CD4-positive, alpha-beta T cell treated with Interleukin-15 for 4 hours (primary cell): Measurements from ENCODE around the gene PLEKHA6.

Experiments used
- DNase-seq: peaks from one replicate; pipeline ENCODE4 v3.0.0-alpha.2; 2020; ENCODE audit warnings: low spot score

Gene PLEKHA6

DNA sequence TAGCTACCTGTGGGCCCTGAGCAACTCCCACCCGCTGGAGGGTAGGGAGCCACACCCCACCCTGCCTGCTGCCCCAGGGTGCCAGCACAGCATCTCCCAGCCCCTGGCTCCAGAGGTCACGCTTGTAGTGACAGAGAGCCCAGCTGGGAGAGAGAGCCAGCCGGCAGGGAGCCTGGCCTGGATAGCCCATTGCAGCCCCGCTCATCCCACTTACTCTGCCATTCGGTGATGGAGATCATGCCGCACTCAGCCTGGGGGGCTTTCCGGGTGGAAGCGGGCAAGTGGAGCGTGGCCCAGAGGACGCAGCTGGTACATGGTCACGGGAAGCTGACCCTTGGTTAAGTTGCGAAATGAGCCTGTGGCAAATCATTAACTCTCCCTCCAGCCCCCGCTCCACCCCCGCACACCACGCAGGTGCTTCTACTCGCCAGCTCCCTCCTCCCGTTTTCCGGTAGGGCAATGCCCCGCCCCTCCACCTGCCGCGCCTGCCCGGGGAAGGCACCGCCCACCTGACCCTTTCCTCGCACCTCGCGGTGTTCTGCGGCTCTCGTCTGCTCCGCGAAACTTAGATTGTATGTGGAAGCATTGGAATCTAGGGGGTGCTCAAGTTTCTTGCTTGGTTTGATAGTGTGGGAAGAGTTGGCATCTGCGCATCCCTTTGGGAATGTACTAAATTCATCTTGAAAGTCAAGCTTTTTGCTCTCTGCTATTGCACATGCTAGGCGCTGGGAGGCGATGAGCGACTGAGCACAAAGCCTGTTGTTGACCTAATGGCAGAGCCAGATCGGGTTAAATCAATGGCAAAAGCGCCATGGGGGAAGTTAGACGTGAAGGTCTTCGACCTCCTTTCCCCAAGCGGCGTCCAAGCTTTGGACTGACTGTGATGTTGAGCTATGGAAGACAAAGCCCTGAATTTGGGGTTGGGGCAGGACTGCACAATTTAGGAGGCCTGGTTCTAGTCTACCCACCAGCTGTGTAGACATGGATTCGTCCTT, 145.8 kb downstream of the PLEKHA6 start, which contains the start of gene GOLT1A:
Gene GOLT1A (minus strand): TSS at position 321 of the 995 bp plus-strand sequence. CDS start 82 bp downstream, at position 239.
- DNase-seq: peak; percentile 9

DNA sequence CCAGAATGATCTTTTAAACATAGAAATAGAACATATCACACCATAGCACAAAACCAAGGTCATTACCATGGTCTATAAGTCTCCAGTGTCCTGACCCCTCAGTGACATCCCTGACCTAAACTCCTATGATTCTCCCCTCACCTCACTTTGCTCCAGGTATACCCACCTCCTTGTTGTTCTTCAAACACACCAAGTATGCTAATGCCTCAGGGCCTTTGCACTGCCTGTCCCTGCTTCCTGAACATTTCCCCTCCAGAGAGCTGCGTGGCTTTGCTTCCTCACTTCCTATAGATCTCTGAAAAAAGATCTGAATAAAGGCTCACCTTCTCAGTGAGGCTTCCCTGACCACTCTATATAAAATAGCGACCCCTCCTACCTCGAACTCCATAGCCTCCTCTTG, 147.0 kb downstream of the PLEKHA6 start:
- DNase-seq: no peak

DNA sequence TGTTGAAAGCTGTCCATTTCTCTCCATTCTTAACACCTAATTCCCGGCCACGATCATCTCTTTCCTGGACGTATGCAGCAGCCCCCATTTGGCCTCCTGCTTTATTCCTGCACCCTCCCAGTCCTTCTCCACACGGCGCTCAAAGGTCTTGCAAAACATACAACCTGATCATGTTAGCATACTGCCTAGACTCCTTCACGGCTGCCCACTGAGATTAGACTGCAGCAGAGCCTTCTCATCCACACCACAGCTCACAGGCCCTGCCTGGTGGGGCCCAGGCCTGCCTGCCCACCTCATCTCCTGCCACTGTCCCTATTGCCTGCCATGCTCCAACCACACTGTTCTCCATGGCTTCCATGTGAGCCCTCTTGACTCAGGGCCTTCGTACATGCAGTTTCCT, 148.7 kb downstream of the PLEKHA6 start:
- DNase-seq: no peak

DNA sequence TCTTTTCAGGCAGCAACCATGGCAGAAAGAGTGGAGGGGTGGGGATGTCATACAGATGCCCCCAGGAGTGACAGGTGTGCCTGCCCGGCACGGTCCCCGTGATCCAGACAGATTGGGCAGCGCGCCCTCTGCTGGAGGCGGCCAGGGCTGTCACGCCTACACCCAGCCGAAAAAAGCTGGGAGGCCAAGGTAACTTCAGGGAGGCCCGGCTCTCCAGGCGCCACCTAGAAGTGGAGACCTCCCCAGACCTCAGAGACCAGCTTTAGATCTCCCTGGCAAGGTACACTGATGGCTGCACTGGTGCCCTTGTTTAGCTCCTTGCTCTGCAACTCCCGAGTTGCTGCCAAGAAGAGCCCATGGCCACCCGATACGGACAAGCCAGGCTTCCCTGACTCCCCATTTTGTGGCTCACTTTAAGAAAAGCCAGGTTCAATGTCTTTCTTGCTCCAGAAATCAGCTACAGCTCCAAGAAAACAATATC, 152.6 kb downstream of the PLEKHA6 start:
- DNase-seq: peak; percentile 64

DNA sequence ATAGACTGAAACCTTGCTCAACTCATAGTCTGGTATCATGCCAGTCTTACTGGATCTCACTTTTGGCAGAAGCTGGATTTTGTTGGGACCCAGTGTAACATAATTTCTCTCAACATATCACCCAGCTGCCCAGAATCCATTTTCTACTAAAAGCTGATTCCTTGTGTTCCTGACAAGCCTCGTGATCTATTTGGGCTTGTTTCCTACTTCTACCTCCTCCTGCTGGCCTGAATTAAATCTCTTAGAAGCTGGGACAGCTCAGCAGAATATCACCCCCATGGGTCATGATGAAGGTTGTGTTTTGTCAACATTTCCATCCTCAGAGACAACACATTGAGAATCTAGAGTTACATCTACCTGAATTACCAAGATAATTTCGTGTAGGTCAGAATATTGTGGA, 153.6 kb downstream of the PLEKHA6 start:
- no peak for DNase-seq

DNA sequence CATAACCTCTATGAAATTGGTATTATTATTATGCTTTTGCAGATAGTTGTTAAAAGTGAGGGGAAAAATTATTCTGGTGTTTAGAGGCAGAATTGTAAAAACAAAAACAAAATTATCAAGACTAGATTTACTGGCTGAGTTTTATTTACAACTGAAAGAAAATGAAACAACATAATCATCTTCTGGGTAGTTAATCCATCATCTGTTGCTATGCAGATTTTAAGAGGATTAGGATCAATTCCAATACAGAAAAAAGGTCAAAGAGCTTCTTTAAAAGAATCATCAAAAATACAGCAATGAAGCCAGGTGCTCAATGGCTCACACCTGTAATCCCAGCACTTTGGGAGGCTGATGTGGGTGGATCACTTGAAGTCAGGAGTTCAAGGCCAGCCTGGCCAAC, 154.2 kb downstream of the PLEKHA6 start:
- DNase-seq: no peak

DNA sequence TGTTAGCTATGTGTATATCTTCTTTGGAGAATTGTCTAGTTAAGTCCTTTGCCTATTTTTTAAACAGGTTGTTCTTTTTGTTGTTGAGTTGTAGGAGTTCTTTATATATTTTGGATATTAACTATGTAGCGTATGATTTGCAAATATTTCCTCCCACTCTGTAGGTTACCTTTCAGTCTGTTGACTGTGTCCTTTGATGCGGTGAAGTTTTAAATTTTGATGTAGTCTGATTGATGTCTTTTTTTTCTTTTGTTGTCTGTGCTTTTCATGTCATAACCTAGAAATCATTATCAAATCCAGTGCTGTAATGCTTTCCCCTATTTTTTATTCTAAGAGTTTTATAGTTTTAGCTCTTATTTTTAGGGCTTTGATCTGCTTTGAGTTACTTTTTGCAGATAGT, 154.8 kb downstream of the PLEKHA6 start:
- no peak for DNase-seq

DNA sequence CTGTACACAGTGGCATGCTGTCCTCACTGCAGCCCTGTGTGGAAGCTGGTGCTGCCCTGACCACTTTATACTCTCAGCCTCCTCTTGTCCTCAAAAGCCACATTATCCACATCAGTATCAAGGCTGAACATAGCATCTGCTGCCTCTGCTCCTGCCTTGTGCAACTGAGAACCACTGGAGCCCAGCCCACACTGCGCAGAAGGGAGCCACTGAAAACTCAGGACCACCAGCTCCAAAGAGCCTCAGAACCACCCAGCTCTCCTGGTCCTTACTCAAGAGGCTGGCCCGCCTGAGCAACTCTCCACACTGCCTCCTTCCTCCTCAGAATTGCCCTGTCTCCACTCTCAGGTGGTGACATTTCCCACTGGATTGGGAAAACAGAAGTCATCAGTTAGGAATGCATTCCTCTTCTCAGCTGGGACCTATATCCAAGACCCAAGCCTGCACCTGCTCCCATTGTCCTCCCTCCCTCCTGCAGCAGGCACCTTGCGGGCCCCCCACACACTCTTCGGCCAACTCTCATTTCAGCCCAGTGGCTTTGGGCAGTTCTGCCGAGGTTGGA, 156.4 kb downstream of the PLEKHA6 start:
- DNase-seq: no peak

DNA sequence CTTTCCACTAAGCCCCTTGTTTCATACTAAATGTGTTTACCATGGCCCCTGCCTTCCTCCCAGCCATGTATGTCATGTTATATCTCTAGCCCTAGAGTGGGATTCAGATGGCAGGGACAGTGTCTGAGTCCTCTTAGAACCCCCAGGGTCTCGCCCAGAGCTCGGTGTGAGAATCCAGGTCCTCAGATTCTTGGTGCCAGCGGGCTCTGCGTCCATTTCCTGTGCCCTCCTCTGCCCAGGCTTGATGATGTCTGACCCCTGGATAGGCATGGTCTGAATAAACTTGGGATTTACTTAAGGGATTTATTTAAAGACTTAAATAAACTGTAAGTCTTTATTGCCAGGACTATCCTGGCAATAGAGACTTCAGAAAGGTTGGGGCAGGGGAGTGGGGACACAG, 157.2 kb downstream of the PLEKHA6 start:
- DNase-seq: no peak

DNA sequence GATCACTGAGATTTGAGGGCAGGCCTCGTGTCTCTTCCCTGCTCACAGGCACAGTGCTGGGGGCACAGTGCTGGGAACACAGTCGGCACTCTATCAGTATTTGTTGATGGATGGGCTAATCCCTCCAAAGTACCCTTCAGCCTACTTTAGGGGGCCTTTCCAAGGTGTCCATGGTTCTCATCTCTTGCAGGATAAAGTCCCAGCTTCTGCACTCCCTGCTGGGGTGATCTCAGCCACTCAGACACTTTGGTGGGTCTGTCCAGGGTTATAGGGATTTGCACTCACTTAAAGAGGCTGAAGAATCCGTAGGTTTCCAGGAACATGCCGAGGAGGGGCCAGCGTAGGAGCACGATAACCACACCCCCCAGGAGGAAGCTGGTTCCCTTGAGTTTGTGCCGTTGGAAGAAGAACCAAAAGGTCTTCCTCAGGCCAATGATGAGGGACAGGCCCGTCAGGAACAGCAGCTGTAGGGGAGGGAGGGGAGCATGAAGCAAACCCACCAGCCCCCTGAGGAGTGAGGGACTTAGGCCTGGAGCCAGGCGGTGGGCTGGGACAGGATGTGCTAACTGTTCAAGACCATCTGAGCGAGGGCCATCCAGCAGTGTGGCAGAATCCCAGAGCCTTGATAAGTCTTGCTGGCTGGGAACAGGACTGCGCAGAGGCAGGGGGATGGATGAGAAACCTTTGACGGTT, 158.2 kb downstream of the PLEKHA6 start:
- no peak for DNase-seq

DNA sequence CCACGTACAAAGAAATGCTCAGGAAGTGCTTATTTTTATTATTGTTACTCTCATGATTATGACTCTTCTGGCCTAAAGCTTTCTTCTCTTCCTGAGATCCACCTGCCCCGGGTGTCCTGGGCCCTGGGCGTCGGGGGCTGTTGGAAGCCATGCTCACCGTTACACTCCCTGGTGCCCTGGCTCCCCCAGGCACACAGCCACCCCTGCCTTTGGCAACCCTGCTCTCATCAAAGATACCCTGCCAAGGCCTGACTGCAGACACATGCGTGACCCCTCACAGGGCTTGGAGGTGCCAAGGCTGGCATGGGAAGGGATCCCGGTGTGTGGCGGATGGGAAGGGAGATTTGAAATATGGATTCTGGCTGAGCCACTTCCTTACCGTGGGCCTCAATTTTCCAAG, 160.2 kb downstream of the PLEKHA6 start:
- no peak for DNase-seq

DNA sequence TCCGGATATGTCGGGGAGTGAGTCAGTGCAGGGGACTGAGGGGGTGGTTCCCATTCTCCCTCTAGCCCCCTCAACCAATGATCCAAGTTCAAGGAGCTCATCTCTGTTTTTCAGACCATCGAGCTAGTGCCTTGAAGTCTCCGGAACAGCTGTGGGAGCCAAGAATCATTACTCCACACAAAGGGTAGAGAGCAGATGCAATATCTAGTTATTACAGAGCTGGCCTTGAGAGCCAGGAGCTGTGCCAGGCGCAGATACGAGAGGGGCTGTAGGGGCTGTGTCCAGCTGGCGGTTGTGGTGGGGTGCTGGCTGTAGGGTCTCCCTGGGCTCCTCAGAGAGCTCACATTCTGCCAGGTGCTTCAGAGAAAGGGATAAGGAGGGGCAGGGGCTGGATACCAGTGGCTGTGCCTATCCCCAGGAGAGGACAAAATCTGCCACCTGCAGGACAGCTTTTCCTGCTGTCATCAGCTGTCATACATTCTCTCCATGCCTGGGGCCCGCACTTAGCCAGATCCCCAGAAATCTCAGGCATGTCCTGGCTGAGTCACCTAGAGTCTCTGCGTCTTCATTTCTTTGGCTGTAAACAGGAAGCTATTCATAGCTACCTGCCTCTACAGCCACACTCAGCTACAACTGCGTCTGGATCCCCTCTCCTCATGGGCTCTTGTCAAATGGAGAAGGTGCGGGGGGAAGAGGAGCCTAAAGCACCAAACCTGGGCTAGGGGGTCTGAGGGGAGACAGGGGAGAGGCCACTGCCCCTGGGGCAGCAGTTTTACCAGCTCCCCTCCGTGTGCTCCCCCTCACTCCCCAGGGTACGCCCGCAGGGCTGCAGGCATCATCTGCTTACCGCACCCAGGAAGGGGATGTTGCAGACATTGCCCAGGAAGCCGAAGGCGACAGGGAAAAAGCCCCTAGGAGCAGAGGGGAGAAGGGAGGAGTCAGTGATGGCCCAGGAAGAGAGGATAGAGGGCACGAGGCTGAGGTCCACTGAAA, 161.1 kb downstream of the PLEKHA6 start:
- DNase-seq: no peak

DNA sequence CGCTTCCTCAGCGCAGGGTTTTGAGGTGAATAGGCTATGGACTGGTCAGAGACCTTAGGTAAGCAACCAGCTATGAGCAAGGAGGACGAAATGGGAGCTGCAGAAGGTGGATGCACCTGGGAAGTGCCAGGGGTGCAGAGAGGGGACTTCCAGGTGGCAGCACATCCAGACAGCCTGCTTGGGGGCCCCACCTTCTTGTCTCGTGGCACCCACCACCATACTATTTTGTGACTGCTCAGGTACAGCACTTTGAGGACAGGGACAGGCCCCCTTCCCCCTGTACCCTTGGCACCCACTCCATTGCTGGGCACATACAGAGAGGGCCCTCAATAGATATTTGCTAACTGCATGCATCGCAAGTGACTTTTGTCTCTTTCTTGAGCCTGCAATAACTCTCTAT, 162.7 kb downstream of the PLEKHA6 start:
- no peak for DNase-seq

DNA sequence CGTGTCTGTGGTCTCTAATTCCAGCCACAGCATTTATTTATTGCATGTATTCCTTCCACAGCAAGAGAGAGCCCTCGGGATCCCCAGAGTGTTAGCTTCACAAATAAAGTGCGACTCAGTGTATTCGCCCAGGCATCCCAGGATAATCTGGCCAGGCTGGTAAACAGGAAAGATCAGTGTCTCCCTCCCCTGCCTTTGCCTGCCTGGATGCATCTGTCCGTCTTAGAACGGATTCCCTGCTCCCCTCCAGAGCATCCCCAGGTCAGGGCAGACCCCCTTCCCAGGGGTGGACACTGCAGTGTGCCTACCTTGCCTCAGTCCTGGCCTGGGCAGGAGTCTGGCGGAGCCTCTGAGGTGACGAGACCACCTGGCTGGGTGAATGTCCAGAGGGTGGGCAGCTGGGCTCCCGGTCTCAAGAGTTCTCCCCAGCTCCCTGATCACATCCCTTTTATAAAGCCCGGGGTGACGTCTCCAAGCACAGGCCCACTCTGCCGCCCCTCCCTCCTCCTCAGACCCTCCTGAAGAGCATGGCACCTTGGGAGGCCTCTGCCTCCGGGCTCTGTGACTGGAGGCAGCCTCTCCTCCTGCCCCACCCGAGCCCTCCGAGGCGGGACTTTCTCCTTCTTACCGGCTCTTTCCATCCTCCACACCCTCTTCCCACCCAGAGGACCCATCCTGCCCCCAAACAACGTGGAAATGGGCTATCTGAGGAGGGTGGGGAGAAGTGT, 163.5 kb downstream of the PLEKHA6 start, which contains the start of gene KISS1:
Gene KISS1 (minus strand): TSS at position 424 of the 728 bp plus-strand sequence. CDS start 3,615 bp downstream, outside the sequence.
- no peak for DNase-seq

DNA sequence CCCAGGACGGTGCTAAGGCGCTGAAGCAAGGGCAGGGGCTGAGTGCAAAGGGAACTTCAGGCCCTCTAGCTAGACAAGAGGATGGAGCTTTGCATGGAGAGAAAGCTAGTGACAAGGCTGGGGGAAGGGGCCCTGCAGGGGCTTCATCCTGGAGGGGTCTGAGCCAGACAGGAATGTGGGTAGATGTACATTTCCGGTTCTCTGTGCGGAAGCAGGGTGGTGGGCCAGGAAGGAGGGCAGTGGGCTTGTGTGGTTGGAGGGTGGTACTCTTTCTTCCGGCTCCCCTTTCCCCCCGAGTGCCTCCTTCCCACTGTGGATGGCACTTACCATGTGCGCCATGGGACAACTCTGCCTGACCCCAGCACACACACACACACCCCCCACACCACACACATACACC, 165.0 kb downstream of the PLEKHA6 start:
- no peak for DNase-seq

DNA sequence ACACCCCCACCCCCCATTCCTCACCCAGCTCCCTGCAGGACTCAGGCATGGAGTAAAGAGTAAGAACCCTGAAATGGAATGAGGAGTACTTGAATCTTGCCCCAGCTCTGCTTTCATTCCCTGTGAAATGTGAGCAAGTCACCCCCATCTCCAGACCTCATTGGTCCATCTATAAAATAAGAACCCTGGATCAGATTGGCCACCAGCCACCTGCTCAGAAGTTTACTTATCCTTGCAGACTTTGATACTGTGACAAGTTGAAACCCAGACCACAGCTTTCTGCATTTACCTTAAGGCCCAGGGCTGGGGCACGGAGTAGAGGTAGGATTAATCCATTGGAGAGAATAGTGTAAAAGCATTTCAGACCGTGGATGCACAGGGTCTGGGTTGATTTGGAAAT, 165.6 kb downstream of the PLEKHA6 start:
- DNase-seq: no peak

DNA sequence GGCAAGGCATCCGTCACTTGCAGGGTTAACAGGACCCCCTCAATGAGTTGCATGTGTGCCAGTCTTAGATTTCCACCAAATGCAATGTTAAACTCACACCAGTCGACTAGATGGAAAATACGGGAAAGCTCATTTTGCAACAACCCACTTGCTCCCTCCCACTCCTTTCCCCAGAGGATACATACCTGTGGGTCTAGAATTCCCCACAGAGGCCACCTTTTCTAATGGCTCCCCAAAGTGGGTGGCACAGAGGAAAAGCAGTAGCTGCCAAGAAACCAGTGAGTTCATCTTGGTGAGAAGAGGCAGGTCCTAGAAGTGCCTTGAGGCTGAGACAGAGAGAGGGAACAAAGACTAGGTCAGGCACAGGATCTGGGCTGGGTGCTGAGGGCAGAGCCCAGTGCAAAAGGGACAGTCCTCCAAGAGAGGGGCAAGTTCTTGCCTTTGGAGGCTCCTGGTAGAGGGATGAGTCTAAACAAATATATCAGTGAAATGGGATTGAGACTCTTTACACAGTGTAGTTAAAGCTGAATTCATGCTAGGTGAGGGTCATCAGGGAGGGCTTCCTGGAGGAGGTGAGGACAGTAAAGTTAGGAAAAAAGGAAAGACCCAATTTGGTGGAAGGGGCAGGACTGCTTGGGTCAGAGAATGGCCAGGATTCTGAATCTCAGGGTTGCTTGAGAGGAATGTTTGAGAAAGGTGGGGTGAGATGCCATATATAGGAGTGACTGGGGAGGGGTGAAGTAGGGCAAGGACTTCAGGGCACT, 167.0 kb downstream of the PLEKHA6 start:
- no peak for DNase-seq

DNA sequence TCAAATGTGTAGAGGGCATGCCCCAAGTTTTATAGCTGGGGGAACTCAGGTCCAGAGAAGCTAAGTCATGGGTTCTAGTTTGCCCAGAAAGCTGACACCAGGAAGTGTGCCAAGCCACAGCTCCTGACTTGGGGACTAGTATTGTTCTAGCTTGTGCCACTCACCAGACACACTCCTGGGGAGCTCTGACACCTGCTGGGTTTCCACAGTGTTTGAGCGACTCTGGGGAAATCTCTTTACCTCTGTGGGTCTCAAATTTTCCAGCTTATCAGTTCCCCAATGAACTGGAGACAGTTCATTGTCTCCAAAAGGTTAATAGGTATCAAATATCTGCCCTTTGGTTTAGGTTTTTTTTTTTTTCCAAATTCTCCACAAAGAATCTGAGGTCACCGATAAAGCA, 167.7 kb downstream of the PLEKHA6 start:
- no peak for DNase-seq

DNA sequence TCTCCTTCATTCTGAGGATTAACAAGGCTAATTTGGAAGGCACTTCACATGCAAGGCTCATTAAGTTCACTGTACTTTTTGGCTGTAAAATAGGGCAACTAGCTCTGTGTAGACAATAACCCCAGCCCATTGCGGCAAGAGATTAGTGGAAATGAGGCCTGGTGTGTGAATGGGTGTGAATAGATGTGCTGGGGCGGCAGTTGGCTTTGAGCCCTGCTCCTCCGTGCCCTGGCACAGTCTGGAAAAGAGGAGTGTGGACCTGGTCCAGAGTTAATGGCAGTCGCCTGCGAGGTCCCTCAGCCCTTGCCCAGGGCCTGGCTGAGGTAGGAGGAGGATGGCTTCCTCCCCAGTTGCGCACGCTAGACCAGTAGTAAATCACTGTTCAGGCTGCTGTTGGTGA, 168.3 kb downstream of the PLEKHA6 start:
- no peak for DNase-seq
